IPS DF 19.7 (cell line): ENCODE data around the gene SLCO3A1.

ENCODE experiments used
- DNase-seq: peaks from one replicate; pipeline ENCODE4 v3.0.0-alpha.2; 2013; ENCODE audit warnings: low read depth, low spot score

The SLCO3A1 gene

GRCh38 chr15:91882858-91883586, 29.5 kb downstream of the SLCO3A1 start:
- no peak for DNase-seq

- no peak for DNase-seq
Measured at GRCh38 chr15:91884606-91885005, 31.1 kb downstream of the SLCO3A1 start.

- no peak for DNase-seq
Measured at GRCh38 chr15:91885054-91885453, 31.5 kb downstream of the SLCO3A1 start.

GRCh38 chr15:91885714-91886270, 32.3 kb downstream of the SLCO3A1 start:
- DNase-seq, result no peak

- DNase-seq, result no peak
Measured at GRCh38 chr15:91886878-91887277, 33.4 kb downstream of the SLCO3A1 start.

- no peak for DNase-seq
Measured at GRCh38 chr15:91887321-91887720, 33.8 kb downstream of the SLCO3A1 start.

- no peak for DNase-seq
Measured at GRCh38 chr15:91887921-91888373, 34.4 kb downstream of the SLCO3A1 start.

GRCh38 chr15:91889111-91889815, 35.8 kb downstream of the SLCO3A1 start:
- no peak for DNase-seq

GRCh38 chr15:91890614-91891013, 37.1 kb downstream of the SLCO3A1 start:
- DNase-seq, result no peak

GRCh38 chr15:91891101-91891500, 37.6 kb downstream of the SLCO3A1 start:
- no peak for DNase-seq

GRCh38 chr15:91891788-91892345, 38.4 kb downstream of the SLCO3A1 start:
- DNase-seq, result no peak

GRCh38 chr15:91892436-91892835, 38.9 kb downstream of the SLCO3A1 start:
- DNase-seq, result no peak

- DNase-seq, result no peak
Measured at GRCh38 chr15:91894606-91895005, 41.1 kb downstream of the SLCO3A1 start.

GRCh38 chr15:91895051-91895450, 41.5 kb downstream of the SLCO3A1 start:
- no peak for DNase-seq

- DNase-seq, result no peak
Measured at GRCh38 chr15:91896341-91897055, 43.0 kb downstream of the SLCO3A1 start.

GRCh38 chr15:91897585-91898372, 44.3 kb downstream of the SLCO3A1 start:
- DNase-seq, result no peak

- DNase-seq, result no peak
Measured at GRCh38 chr15:91898843-91899242, 45.3 kb downstream of the SLCO3A1 start.

- DNase-seq, result no peak
Measured at GRCh38 chr15:91904942-91905341, 51.4 kb downstream of the SLCO3A1 start.

GRCh38 chr15:91908391-91908790, 54.9 kb downstream of the SLCO3A1 start:
- no peak for DNase-seq

- no peak for DNase-seq
Measured at GRCh38 chr15:91909111-91909510, 55.6 kb downstream of the SLCO3A1 start.

- DNase-seq, result no peak
Measured at GRCh38 chr15:91909574-91909973, 56.1 kb downstream of the SLCO3A1 start.
